HUDEP-2 (cell line): Measurements from ENCODE around the gene THAP2.
"Not testable (repeated sequence)": the region's sequence is repeated elsewhere in the genome, so short reads cannot be mapped to it uniquely, and the experiment has no call there.

Source experiments
- DNase-seq, 76 experiments: peaks; one replicate each; lab custom pipeline; 2025; ENCODE audit not compliant: unreplicated experiment in 76 of 76; lab: John Stamatoyannopoulos, UW

Gene THAP2

GRCh38 chr12:71695782-71696181 lies 31.7 kb downstream of the THAP2 start:
- DNase-seq: no peak

GRCh38 chr12:71702181-71702580 lies 38.1 kb downstream of the THAP2 start:
- not testable (repeated sequence) for DNase-seq

- no peak for DNase-seq
Observed at GRCh38 chr12:71702590-71702989, 38.5 kb downstream of the THAP2 start.

- no peak for DNase-seq
Observed at GRCh38 chr12:71703206-71703605, 39.1 kb downstream of the THAP2 start.

- no peak for DNase-seq
Observed at GRCh38 chr12:71704920-71705319, 40.8 kb downstream of the THAP2 start.

GRCh38 chr12:71708658-71709057 lies 44.6 kb downstream of the THAP2 start:
- no peak for DNase-seq

GRCh38 chr12:71710276-71711125 lies 46.4 kb downstream of the THAP2 start:
- DNase-seq: no peak

- DNase-seq: no peak
Observed at GRCh38 chr12:71718611-71719010, 54.5 kb downstream of the THAP2 start.

- DNase-seq: no peak
Observed at GRCh38 chr12:71719647-71720370, 55.7 kb downstream of the THAP2 start.

GRCh38 chr12:71721783-71722505 lies 57.8 kb downstream of the THAP2 start:
- DNase-seq: peak in 71 of 76 experiments; percentile 21 to 92 (median 63)

- no peak for DNase-seq
Observed at GRCh38 chr12:71725011-71725410, 60.9 kb downstream of the THAP2 start.

- DNase-seq: no peak
Observed at GRCh38 chr12:71726548-71726947, 62.4 kb downstream of the THAP2 start.

- no peak for DNase-seq
Observed at GRCh38 chr12:71727958-71728357, 63.9 kb downstream of the THAP2 start.
